ENCODE data around the gene ZNF777.

- no peak for TF ChIP-seq CTCF (conservative IDR thresholded peaks at IDR 0.05; ENCODE audit: low read depth, low read length)
- no peak for TF ChIP-seq POLR2A (IDR thresholded peaks at IDR 0.05; ENCODE audit: low read depth, low read length)
- TF ChIP-seq RAD21 (IDR thresholded peaks at IDR 0.05; ENCODE audit: low read length), result no peak
Measured at GRCh38 chr7:149474309-149475120, 13.7 kb upstream of the ZNF777 start.

Data from IMR-90 (cell line).